K562 (cell line): ENCODE data around the gene PRR7. TPM values are rescaled to one million over a fixed set of nuclear protein-coding genes. Genes with fewer than 3 reads are reported as not detected.

Experiments used
- ATAC-seq: fragments of 200-7000 bp; cut with Tn5 transposase; 3 replicates; pipeline ENCODE4 v1.9.1; 2020; ENCODE audit warnings: moderate library complexity
- BruUV-seq: library from RNA; stranded (reverse); fragments of 400-500 nt; replicated peaks from 2 replicates; lab custom pipeline; 2021; lab: Mats Ljungman, UMichigan
- CTCF ChIA-PET: fragments of 300-600 bp; formaldehyde crosslinking; extraction: SDS; loops from one replicate; lab custom pipeline; 2021; ENCODE audit warnings: low intra/inter-chr PET ratio; lab: Yijun Ruan, JAX
- POLR2A ChIA-PET: fragments of 300-600, 350-650 bp; sonication (Branson Sonifier 250); formaldehyde crosslinking; extraction: SDS; loops from one replicate; lab custom pipeline; 2021; ENCODE audit warnings: antibody characterized with exemption, inconsistent platforms; lab: Yijun Ruan, JAX
- DNase-seq, 4 experiments: peaks; one replicate each; pipeline versions ENCODE4 v3.0.0 to v3.0.0-alpha.2; 2011 to 2018; ENCODE audit warnings: low spot score in 3 of 4, mixed read lengths in 3 of 4; ENCODE audit errors: extremely low read depth in 1 of 4
- FAIRE-seq: peaks from 2 replicates; lab custom pipeline; 2011; peaks lifted over from hg19 to GRCh38; lab: Jason Lieb, UNC
- H2AFZ ChIP-seq: 2 replicates; pipeline ENCODE4 v1.6.0; 2011; ENCODE audit warnings: low read depth, low read length, control low read depth, inconsistent platforms
- H3K27ac ChIP-seq: fragments of 200-600 bp; 3 replicates; pipeline ENCODE4 v1.8.0; 2011; ENCODE audit warnings: low read depth, mild to moderate bottlenecking, control low read depth, inconsistent platforms, low read length, moderate library complexity, mixed read lengths; ENCODE audit errors: extremely low read depth
- H3K27me3 ChIP-seq, 2 experiments: fragments of 300-600 bp in 1 of 2; 2 replicates in 1 of 2; 3 replicates in 1 of 2; pipeline versions ENCODE4 v1.6.0 to v1.8.0; 2011; ENCODE audit warnings: inconsistent platforms in 2 of 2, low read length in 2 of 2, mild to moderate bottlenecking in 1 of 2, mixed read lengths in 1 of 2, moderate library complexity in 1 of 2; ENCODE audit not compliant: control insufficient read depth in 2 of 2, insufficient read depth in 2 of 2
- H3K36me3 ChIP-seq: fragments of 300-600 bp; 3 replicates; pipeline ENCODE4 v1.8.0; 2011; ENCODE audit warnings: mild to moderate bottlenecking, low read length, inconsistent platforms; ENCODE audit not compliant: control insufficient read depth, insufficient read depth
- H3K4me1 ChIP-seq, 2 experiments: fragments of 200-600 bp in 1 of 2; replicated peaks in 1 of 2; 2 replicates in 1 of 2; 3 replicates in 1 of 2; pipeline versions ENCODE4 v1.5.1 to v1.8.0; 2011; ENCODE audit warnings: inconsistent platforms in 2 of 2, low read length in 2 of 2, mild to moderate bottlenecking in 1 of 2, mixed read lengths in 1 of 2, moderate library complexity in 1 of 2; ENCODE audit not compliant: control insufficient read depth in 2 of 2, insufficient read depth in 2 of 2
- H3K4me2 ChIP-seq: 2 replicates; pipeline ENCODE4 v1.6.1; 2011; ENCODE audit warnings: low read length, control low read depth, inconsistent platforms, mixed read lengths; ENCODE audit not compliant: insufficient read depth
- H3K4me3 ChIP-seq: fragments of 200-600 bp; sonication (generic), shearing (Covaris generic); 2 replicates; pipeline ENCODE4 v1.5.1; 2016; ENCODE audit warnings: control low read depth, inconsistent platforms
- H3K79me2 ChIP-seq: fragments of 200-600 bp; 3 replicates; pipeline ENCODE4 v1.8.0; 2011; ENCODE audit warnings: low read length, inconsistent platforms; ENCODE audit not compliant: control insufficient read depth, insufficient read depth
- H3K9ac ChIP-seq, 2 experiments: 2 replicates each; pipeline versions ENCODE4 v1.6.0 to v1.6.1; 2011; ENCODE audit warnings: low read depth in 2 of 2, low read length in 2 of 2, control low read depth in 1 of 2, inconsistent platforms in 1 of 2, mild to moderate bottlenecking in 1 of 2, mixed read lengths in 1 of 2; ENCODE audit not compliant: insufficient read depth in 1 of 2
- H3K9me1 ChIP-seq: one replicate; pipeline ENCODE4 v1.6.0; 2011; ENCODE audit warnings: inconsistent platforms, mild to moderate bottlenecking, low read length, moderate library complexity; ENCODE audit not compliant: control insufficient read depth, insufficient read depth
- H3K9me3 ChIP-seq: replicated peaks from 2 replicates; pipeline ENCODE4 v1.5.1; 2011; ENCODE audit warnings: low read depth, low read length, inconsistent platforms; ENCODE audit not compliant: control insufficient read depth, insufficient read depth
- H4K20me1 ChIP-seq: replicated peaks from 2 replicates; pipeline ENCODE4 v1.6.1; 2011; ENCODE audit warnings: low read length, inconsistent platforms, mixed read lengths; ENCODE audit not compliant: control insufficient read depth, insufficient read depth
- RFX1 ChIP-seq: fragments of 450-650 bp; IDR thresholded peaks from 2 replicates; pipeline ENCODE4 v1.6.1; 2016; ENCODE audit warnings: mild to moderate bottlenecking, moderate library complexity
- ZNF740 ChIP-seq, 3 experiments: fragments of 200-800 bp in 1 of 3; sonication (Bioruptor generic) in 1 of 3; sonication (generic) in 1 of 3; formaldehyde crosslinking in 1 of 3; IDR thresholded peaks; 2 replicates each; pipeline versions ENCODE4 v1.6.1 to v1.8.0; 2016 to 2022; ENCODE audit warnings: mild to moderate bottlenecking in 2 of 3, missing compliant biosample characterization in 2 of 3, missing genetic modification characterization in 2 of 3, missing genetic modification reagents in 1 of 3
- WGBS: fragments of 100-300 bp; shearing (Covaris generic); methylation state at CpG from one replicate; pipeline ENCODE4 v1.1.6; 2016; ENCODE audit warnings: low coverage, mixed read lengths; ENCODE audit not compliant: insufficient coverage; ENCODE audit errors: missing lambda C conversion rate; 5-methylcytosine and 5-hydroxymethylcytosine counted together
- in situ Hi-C: fragments of 300-500 bp; cut with MboI; formaldehyde crosslinking; loops from 4 replicates; pipeline ENCODE4 v1.15.0; 2018; ENCODE audit warnings: inconsistent platforms, mixed read lengths
- intact Hi-C: fragments of 100-400 bp; cut with micrococcal nuclease; formaldehyde crosslinking; loops from 2 replicates; pipeline ENCODE4 v1.14.2; 2022
- polyA plus RNA-seq, 8 experiments: library from polyadenylated mRNA; depleted of rRNA in 4 of 8; stranded (reverse) in 5 of 8; unstranded in 3 of 8; fragments of >200 nt; fragmentation: Nextera tagmentation in 2 of 8; fragmentation: Illumina TruSeq in 1 of 8; extraction: Ambion mirVana in 2 of 8; extraction: Trizol in 1 of 8; gene quantifications; 2 replicates each; pipeline versions ENCODE4 v1.2.1 to v1.2.3, GENCODE V29; 2011 to 2014; ENCODE audit warnings: inconsistent platforms in 1 of 8, missing spikeins in 1 of 8
- total RNA-seq, 7 experiments: library from RNA; depleted of rRNA in 6 of 7; stranded (reverse); fragments of >200 nt in 6 of 7; fragmentation: Illumina TruSeq in 2 of 7; extraction: Trizol in 2 of 7; gene quantifications; 2 replicates each; pipeline versions ENCODE4 v1.2.1 to v1.2.3, GENCODE V29; 2011 to 2021; ENCODE audit warnings: low replicate concordance in 1 of 7

The PRR7 gene
- total and polyA plus RNA-seq, 9 of the 15 experiments (the other 6 are each of a cell fraction or from before 2014, with no cell fraction given) = 0.80 to 11.3 (median 10.4) TPM; not detected in 4

- peak overlapping the region; percentile 19; the same call in 1 of the 3 replicates for H3K27ac ChIP-seq
- TF ChIP-seq RFX1 = no peak
- TF ChIP-seq ZNF740 (CRISPR knock-in tag; IDR thresholded peaks at IDR 0.05) = no peak; the same call in 1 of the 2 replicates
- TF ChIP-seq ZNF740 (tag; IDR thresholded peaks at IDR 0.05) = 0 out of 4 replicates have a peak, but pooled peaks of 1 of the 2 experiments have one; percentile 3
- TF ChIP-seq, all 486 proteins: peak for 1
- Histone ChIP-seq H3K4me1 (peaks cover 35 to 67% of the 10 kb centered on the region in 2 experiments), H3K79me2 (peaks cover 29% of the 10 kb centered on the region), H2AFZ (no peak overlapping the region), H3K9ac (peak overlapping the region in 1 of 2 experiments; percentile 76; a peak in 1 of 4 replicates), H3K9me3 (no peaks in the 10 kb centered on the region), H3K4me3 (no peak overlapping the region), H3K27me3 (no peaks in the 10 kb centered on the region), H3K9me1 (no peaks in the 10 kb centered on the region), H3K36me3 (peaks cover 20% of the 10 kb centered on the region; the same call in 2 of the 3 replicates), H3K4me2 (no peak overlapping the region), H4K20me1 (no peaks in the 10 kb centered on the region; the same call in 1 of the 2 replicates)
- ATAC-seq = no peak
- intact Hi-C loops (no loop called here), in situ Hi-C loops (no loop called here)
- 56% methylated on average over 2 of the region's 4 CpGs for WGBS
- ChIA-PET CTCF (interaction anchor here (0.7 kb wide), 1 partner anchor 115 kb away, joined by 3 read pairs; no protein-coding TSS in a partner anchor), POLR2A (interaction anchor here (0.6 to 1.7 kb wide), 5 partner anchors 15 to 119 kb away, joined by 3 to 10 read pairs (median 3); no protein-coding TSS in a partner anchor)
- no peak for FAIRE-seq
- no TSS peak for BruUV-seq
- DNase-seq = no peak
These were observed 28.4 kb downstream of the PRR7 start for GRCh38 chr5:177474846-177475562.
